ENCODE results near the gene GRIN1. TPM values are rescaled to one million over a fixed set of nuclear protein-coding genes. Genes with fewer than 3 reads are reported as not detected.

Gene GRIN1
- total RNA-seq, 1 donor from 2014 or later = 0.18 TPM

DNA sequence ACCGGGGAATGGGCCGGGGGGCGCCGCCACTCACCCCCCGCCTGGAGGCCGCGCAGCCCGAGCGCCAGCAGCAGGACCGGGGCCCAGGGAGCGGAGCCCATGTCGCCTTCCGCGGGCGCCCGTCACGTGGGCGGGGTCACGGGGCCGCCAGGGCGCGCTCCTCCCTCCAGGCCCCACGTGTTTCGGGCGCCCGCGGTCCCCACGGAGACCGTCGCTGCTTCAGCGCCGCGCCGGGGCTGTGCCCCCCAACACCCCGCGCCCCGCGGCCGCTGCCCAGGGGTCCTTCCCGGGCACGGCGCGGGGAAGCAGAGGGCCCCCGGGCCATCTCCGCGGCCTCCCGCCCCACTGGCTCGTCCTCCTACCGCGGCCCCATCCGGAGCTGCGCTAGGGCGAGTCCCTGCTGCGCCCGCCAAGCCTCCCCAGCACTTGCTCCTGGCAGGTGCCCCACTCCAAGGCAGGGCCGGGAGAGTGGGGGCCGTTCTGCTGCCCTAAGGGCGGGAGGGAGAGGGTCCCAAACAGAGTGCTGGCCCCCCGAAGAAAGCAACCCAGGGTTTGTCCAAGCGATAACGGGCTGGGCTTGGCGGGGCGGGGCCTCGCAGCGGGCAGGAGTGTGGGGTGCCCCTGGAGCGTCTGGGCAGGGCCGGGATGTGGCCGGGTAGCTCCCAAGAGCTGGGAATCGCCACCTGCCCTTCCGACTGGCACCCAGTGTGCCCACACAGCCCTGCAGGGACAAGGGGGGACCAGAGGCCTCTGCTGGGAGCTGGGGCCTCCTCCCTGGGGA is 24.2 kb upstream of the GRIN1 start, which contains the start of gene DPP7:
Gene DPP7, minus strand, starts transcription at position 121 of the 781 bp plus-strand sequence. Its CDS starts 20 bp downstream, at position 101.
- H3K27ac ChIP-seq (ENCODE audit: low read depth, low read length) = no peak within 1 kb of the TSS
- no peaks in the 10 kb centered on the region for H3K4me1 Mint-ChIP-seq (ENCODE audit: low read depth, unreplicated experiment)
- DNase-seq (ENCODE audit: low read depth) = no peak
- peak within 1 kb of the TSS; percentile 80 for H3K4me2 ChIP-seq (ENCODE audit: low read length)
- H3K27ac Mint-ChIP-seq (ENCODE audit: unreplicated experiment) = no peak within 1 kb of the TSS
- no peaks in the 10 kb centered on the region for H3K79me2 ChIP-seq (ENCODE audit: insufficient read depth, low read length)
- H3K36me3 ChIP-seq (ENCODE audit: insufficient read depth, low read length) = no peaks in the 10 kb centered on the region
- peak within 1 kb of the TSS; percentile 54 for H3K4me3 Mint-ChIP-seq (ENCODE audit: unreplicated experiment)
- no peaks in the 10 kb centered on the region for H3K4me1 ChIP-seq (ENCODE audit: insufficient read depth, low read length)
- H3K9me3 Mint-ChIP-seq (ENCODE audit: unreplicated experiment) = no peaks in the 10 kb centered on the region
- TF ChIP-seq, protein P1, sequence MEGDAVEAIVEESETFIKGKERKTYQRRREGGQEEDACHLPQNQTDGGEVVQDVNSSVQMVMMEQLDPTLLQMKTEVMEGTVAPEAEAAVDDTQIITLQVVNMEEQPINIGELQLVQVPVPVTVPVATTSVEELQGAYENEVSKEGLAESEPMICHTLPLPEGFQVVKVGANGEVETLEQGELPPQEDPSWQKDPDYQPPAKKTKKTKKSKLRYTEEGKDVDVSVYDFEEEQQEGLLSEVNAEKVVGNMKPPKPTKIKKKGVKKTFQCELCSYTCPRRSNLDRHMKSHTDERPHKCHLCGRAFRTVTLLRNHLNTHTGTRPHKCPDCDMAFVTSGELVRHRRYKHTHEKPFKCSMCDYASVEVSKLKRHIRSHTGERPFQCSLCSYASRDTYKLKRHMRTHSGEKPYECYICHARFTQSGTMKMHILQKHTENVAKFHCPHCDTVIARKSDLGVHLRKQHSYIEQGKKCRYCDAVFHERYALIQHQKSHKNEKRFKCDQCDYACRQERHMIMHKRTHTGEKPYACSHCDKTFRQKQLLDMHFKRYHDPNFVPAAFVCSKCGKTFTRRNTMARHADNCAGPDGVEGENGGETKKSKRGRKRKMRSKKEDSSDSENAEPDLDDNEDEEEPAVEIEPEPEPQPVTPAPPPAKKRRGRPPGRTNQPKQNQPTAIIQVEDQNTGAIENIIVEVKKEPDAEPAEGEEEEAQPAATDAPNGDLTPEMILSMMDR (IDR thresholded peaks at IDR 0.05; ENCODE audit: insufficient read depth, low read depth, low read length) = no peak
- no peak for TF ChIP-seq EZH2 (IDR thresholded peaks at IDR 0.05; ENCODE audit: insufficient read depth, low read length)
- H3K9me3 ChIP-seq (ENCODE audit: insufficient read depth, low read depth, low read length) = no peaks in the 10 kb centered on the region
- no peaks in the 10 kb centered on the region for H3K27me3 ChIP-seq (ENCODE audit: insufficient read depth, low read length)
- FAIRE-seq = no peak
- no peaks in the 10 kb centered on the region for H3K27me3 Mint-ChIP-seq (ENCODE audit: low read depth, unreplicated experiment)
- H3K9ac ChIP-seq (ENCODE audit: low read length) = no peak within 1 kb of the TSS
- H4K20me1 ChIP-seq (ENCODE audit: insufficient read depth, low read length) = no peaks in the 10 kb centered on the region
- peaks cover 7% of the 10 kb centered on the region for H3K36me3 Mint-ChIP-seq (ENCODE audit: low read depth, unreplicated experiment)
- peak within 1 kb of the TSS; percentile 56 for H2AFZ ChIP-seq (ENCODE audit: low read depth, low read length)
- peak within 1 kb of the TSS; percentile 44 for H3K4me3 ChIP-seq (ENCODE audit: insufficient read depth, low read depth, low read length)

DNA sequence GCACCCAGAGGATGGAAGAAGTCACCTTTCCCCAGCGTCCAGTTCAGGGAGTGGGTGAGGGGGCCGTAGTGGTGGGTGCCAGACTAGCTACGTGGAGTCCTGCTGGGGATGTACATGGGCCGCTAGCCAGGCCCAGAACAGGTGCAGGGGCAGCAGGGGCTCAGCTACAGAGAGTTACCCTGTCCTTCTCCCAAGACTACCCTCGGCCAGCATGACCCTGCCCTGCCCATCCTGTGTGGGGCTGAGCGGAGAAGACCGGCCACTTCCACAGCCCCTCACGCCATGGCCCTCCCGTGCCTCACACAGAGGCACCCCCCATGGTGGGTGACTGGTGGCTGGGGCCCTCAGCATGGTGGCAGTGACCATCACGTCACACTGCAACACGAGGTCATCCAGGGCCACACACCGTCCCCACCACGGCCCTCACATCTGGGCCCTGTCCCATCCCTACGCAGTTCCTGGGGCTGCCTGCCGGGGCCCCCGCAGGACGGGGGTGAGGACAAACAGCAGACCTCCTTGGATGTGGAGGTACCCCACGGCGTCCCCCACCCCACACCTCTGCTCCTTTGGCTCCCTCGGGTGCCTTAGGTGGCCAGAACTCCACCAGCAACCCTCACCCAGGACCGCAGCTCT is 23.4 kb upstream of the GRIN1 start:
- no peak overlapping the region for H3K27ac Mint-ChIP-seq (ENCODE audit: unreplicated experiment)
- H3K27me3 Mint-ChIP-seq (ENCODE audit: low read depth, unreplicated experiment) = no peaks in the 10 kb centered on the region
- H3K4me1 Mint-ChIP-seq (ENCODE audit: low read depth, unreplicated experiment) = no peaks in the 10 kb centered on the region
- no peak overlapping the region for H3K27ac ChIP-seq (ENCODE audit: low read depth, low read length)
- no peak overlapping the region for H3K4me3 ChIP-seq (ENCODE audit: insufficient read depth, low read depth, low read length)
- no peaks in the 10 kb centered on the region for H3K79me2 ChIP-seq (ENCODE audit: insufficient read depth, low read length)
- H3K9ac ChIP-seq (ENCODE audit: low read length) = no peak overlapping the region
- no peaks in the 10 kb centered on the region for H3K4me1 ChIP-seq (ENCODE audit: insufficient read depth, low read length)
- peaks cover 7% of the 10 kb centered on the region for H3K36me3 Mint-ChIP-seq (ENCODE audit: low read depth, unreplicated experiment)
- H4K20me1 ChIP-seq (ENCODE audit: insufficient read depth, low read length) = no peaks in the 10 kb centered on the region
- TF ChIP-seq, protein P1 (IDR thresholded peaks at IDR 0.05; ENCODE audit: insufficient read depth, low read depth, low read length) = no peak
- no peak for TF ChIP-seq EZH2 (IDR thresholded peaks at IDR 0.05; ENCODE audit: insufficient read depth, low read length)
- no peak overlapping the region for H3K4me2 ChIP-seq (ENCODE audit: low read length)
- H3K4me3 Mint-ChIP-seq (ENCODE audit: unreplicated experiment) = no peak overlapping the region
- H2AFZ ChIP-seq (ENCODE audit: low read depth, low read length) = no peak overlapping the region
- DNase-seq (ENCODE audit: low read depth) (no peak), FAIRE-seq (no peak)
- H3K9me3 ChIP-seq (ENCODE audit: insufficient read depth, low read depth, low read length) = no peaks in the 10 kb centered on the region
- no peaks in the 10 kb centered on the region for H3K27me3 ChIP-seq (ENCODE audit: insufficient read depth, low read length)
- no peaks in the 10 kb centered on the region for H3K36me3 ChIP-seq (ENCODE audit: insufficient read depth, low read length)
- no peaks in the 10 kb centered on the region for H3K9me3 Mint-ChIP-seq (ENCODE audit: unreplicated experiment)

All from astrocyte (in vitro differentiated cells and primary cell).